Panc1 (cell line): ENCODE data around the gene HECA. TPM values are rescaled to one million over a fixed set of nuclear protein-coding genes. Genes with fewer than 3 reads are reported as not detected.

Experiments used
- ATAC-seq: fragments of 200-7000 bp; cut with Tn5 transposase; 2 replicates; pipeline ENCODE4 v1.9.1; 2020; ENCODE audit warnings: mild to moderate bottlenecking, moderate library complexity
- BruUV-seq: library from RNA; stranded (reverse); fragments of 400-500 nt; replicated peaks from 2 replicates; lab custom pipeline; 2021; lab: Mats Ljungman, UMichigan
- CTCF ChIA-PET: fragments of 300-600 bp; sonication (Branson Sonifier 250); formaldehyde crosslinking; loops from one replicate; lab custom pipeline; 2022; ENCODE audit warnings: antibody characterized with exemption; lab: Charles Lee
- POLR2A ChIA-PET: fragments of 300-600 bp; sonication (Branson Sonifier 250); formaldehyde crosslinking; loops from one replicate; lab custom pipeline; 2022; ENCODE audit warnings: antibody characterized with exemption; lab: Charles Lee
- DNase-seq: peaks from one replicate; pipeline ENCODE4 v3.0.0-alpha.2; 2010; ENCODE audit warnings: low read depth, low spot score
- H3K27ac ChIP-seq: 2 replicates; pipeline ENCODE4 v1.5.1; 2011; ENCODE audit warnings: mild to moderate bottlenecking, low read length, inconsistent platforms
- H3K27me3 ChIP-seq: fragments of 200-500 bp; sonication (Bioruptor generic); 2 replicates; pipeline ENCODE4 v1.6.0; 2014; ENCODE audit warnings: low read length, inconsistent platforms; ENCODE audit not compliant: control insufficient read depth, insufficient read depth
- H3K36me3 ChIP-seq: fragments of 200-500 bp; sonication (Bioruptor generic); 2 replicates; pipeline ENCODE4 v1.5.1; 2014; ENCODE audit warnings: inconsistent platforms, mild to moderate bottlenecking, low read length, moderate library complexity; ENCODE audit not compliant: control insufficient read depth, insufficient read depth
- H3K4me1 ChIP-seq: 2 replicates; pipeline ENCODE4 v1.5.1; 2011; ENCODE audit warnings: inconsistent platforms, mild to moderate bottlenecking, low read length, moderate library complexity; ENCODE audit not compliant: control insufficient read depth, insufficient read depth
- H3K4me3 ChIP-seq, 2 experiments: 2 replicates each; pipeline ENCODE4 v1.5.1; 2011 to 2012; ENCODE audit warnings: low read depth in 2 of 2, low read length in 2 of 2, mild to moderate bottlenecking in 2 of 2, inconsistent platforms in 1 of 2, moderate library complexity in 1 of 2
- H3K9me3 ChIP-seq: fragments of 200-500 bp; sonication (Bioruptor generic); 2 replicates; pipeline ENCODE4 v1.5.1; 2014; ENCODE audit warnings: low read depth, mild to moderate bottlenecking, inconsistent platforms, low read length, moderate library complexity; ENCODE audit not compliant: control insufficient read depth, insufficient read depth
- POLR2AphosphoS5 ChIP-seq: IDR thresholded peaks from 2 replicates; pipeline ENCODE4 v1.6.1; 2012; ENCODE audit warnings: mild to moderate bottlenecking, low read depth, low read length, moderate library complexity
- SIN3A ChIP-seq: IDR thresholded peaks from 2 replicates; pipeline ENCODE4 v1.6.1; 2012; ENCODE audit warnings: low read depth, mild to moderate bottlenecking, low read length, moderate library complexity, borderline replicate concordance; ENCODE audit not compliant: insufficient read depth
- TCF7L2 ChIP-seq: IDR thresholded peaks from 2 replicates; pipeline ENCODE4 v1.6.1; 2011; ENCODE audit warnings: mild to moderate bottlenecking, low read depth, low read length, inconsistent platforms
- in situ Hi-C: cut with HindIII; loops from 2 replicates; pipeline ENCODE4 v1.10.0; 2016; ENCODE audit warnings: low sequenced_read_pairs, low pct_unique_long_range_greater_than_20kb
- intact Hi-C: fragments of 100-400 bp; cut with micrococcal nuclease; formaldehyde crosslinking; loops from one replicate; pipeline ENCODE4 v1.10.0; 2022; ENCODE audit not compliant: unreplicated experiment
- total RNA-seq: library from RNA; stranded (reverse); gene quantifications from one replicate; pipeline ENCODE4 v1.2.1, GENCODE V29; 2021; ENCODE audit not compliant: unreplicated experiment
- TF ChIP-seq, protein P1 (sequence below): fragments of 450-650 bp; IDR thresholded peaks from 2 replicates; pipeline ENCODE4 v1.5.1; 2017; ENCODE audit warnings: mild to moderate bottlenecking
- TF ChIP-seq, protein P2 (sequence below), 2 experiments: IDR thresholded peaks; 2 replicates each; pipeline ENCODE4 v1.6.1; 2011 to 2012; ENCODE audit warnings: low read depth in 2 of 2, control low read depth in 1 of 2, low read length in 1 of 2, mild to moderate bottlenecking in 1 of 2, moderate library complexity in 1 of 2; ENCODE audit not compliant: insufficient read depth in 1 of 2

Gene HECA
- total RNA-seq, 1 experiment from 2014 or later: 3.9 TPM

DNA sequence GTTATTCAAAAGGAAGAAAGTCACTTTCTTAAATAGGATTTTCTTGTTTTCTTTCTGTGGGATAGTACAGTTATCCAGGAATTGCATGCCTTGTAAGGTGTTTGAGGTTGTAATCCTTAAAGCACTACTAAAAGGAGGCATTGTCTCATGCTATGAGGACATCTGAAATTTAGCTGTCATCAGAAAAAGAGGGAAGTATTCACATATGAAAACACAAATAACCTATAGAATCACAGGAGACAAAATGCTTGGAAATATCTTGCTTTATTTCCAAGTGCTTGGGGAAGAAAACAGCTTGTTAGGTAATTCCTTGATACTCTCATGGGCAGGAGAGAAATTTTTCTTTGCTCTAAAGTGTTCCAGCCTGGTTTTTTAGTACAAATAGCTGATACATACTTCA lies 40.1 kb downstream of the HECA start:
- ATAC-seq: no peak
- POLR2A ChIA-PET: no interaction called here
- BruUV-seq: no TSS peak

DNA sequence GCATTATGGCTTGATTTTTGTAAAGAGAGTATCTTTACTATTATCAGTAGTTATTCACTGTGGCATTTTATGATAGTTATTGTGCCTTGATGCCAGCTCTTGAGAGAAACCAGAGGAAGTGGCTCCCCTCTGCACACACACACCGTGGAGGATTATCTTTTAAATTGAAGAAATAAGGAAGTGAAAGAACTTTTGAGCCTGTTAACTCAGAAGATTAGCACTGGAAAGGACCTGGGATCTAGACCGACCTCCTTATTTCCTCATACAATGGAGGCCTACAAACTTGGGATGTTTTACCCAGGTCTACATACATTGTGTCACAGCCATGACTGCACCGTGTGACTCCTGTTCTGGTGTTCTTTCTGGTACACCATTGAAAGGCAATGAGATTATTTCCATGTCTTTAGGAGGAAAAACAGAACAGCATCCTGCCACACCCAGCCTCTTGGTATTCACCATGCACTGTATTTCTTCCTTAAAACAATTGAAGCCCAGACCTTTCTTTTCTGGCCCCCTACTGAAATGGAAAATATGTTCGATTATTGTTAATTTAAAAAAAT lies 40.6 kb downstream of the HECA start:
- no TSS peak for BruUV-seq
- in situ Hi-C loops (no loop called here), intact Hi-C loops (no loop called here)
- DNase-seq (no peak), ATAC-seq (no peak)
- CTCF ChIA-PET: no interaction called here
- TF ChIP-seq POLR2AphosphoS5: no peak
- TF ChIP-seq SIN3A: no peak
- TF ChIP-seq, protein P1, sequence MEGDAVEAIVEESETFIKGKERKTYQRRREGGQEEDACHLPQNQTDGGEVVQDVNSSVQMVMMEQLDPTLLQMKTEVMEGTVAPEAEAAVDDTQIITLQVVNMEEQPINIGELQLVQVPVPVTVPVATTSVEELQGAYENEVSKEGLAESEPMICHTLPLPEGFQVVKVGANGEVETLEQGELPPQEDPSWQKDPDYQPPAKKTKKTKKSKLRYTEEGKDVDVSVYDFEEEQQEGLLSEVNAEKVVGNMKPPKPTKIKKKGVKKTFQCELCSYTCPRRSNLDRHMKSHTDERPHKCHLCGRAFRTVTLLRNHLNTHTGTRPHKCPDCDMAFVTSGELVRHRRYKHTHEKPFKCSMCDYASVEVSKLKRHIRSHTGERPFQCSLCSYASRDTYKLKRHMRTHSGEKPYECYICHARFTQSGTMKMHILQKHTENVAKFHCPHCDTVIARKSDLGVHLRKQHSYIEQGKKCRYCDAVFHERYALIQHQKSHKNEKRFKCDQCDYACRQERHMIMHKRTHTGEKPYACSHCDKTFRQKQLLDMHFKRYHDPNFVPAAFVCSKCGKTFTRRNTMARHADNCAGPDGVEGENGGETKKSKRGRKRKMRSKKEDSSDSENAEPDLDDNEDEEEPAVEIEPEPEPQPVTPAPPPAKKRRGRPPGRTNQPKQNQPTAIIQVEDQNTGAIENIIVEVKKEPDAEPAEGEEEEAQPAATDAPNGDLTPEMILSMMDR: no peak
- TF ChIP-seq, protein P2, sequence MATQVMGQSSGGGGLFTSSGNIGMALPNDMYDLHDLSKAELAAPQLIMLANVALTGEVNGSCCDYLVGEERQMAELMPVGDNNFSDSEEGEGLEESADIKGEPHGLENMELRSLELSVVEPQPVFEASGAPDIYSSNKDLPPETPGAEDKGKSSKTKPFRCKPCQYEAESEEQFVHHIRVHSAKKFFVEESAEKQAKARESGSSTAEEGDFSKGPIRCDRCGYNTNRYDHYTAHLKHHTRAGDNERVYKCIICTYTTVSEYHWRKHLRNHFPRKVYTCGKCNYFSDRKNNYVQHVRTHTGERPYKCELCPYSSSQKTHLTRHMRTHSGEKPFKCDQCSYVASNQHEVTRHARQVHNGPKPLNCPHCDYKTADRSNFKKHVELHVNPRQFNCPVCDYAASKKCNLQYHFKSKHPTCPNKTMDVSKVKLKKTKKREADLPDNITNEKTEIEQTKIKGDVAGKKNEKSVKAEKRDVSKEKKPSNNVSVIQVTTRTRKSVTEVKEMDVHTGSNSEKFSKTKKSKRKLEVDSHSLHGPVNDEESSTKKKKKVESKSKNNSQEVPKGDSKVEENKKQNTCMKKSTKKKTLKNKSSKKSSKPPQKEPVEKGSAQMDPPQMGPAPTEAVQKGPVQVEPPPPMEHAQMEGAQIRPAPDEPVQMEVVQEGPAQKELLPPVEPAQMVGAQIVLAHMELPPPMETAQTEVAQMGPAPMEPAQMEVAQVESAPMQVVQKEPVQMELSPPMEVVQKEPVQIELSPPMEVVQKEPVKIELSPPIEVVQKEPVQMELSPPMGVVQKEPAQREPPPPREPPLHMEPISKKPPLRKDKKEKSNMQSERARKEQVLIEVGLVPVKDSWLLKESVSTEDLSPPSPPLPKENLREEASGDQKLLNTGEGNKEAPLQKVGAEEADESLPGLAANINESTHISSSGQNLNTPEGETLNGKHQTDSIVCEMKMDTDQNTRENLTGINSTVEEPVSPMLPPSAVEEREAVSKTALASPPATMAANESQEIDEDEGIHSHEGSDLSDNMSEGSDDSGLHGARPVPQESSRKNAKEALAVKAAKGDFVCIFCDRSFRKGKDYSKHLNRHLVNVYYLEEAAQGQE (IDR thresholded peaks at IDR 0.05; ENCODE audit: insufficient read depth in 1 of 2, low read depth in 2 of 2, low read length in 1 of 2): no peak
- TF ChIP-seq TCF7L2: no peak
- Histone ChIP-seq H3K27me3 (no peaks in the 10 kb centered on the region), H3K27ac (no peak overlapping the region), H3K9me3 (no peaks in the 10 kb centered on the region), H3K4me1 (no peaks in the 10 kb centered on the region), H3K4me3 (no peak overlapping the region), H3K36me3 (no peaks in the 10 kb centered on the region)
- POLR2A ChIA-PET: no interaction called here

More for the DNA sequence above, 40.1 kb downstream of the HECA start:
- no peaks in the 10 kb centered on the region for H3K27me3 ChIP-seq
- intact Hi-C loops: no loop called here
- no peaks in the 10 kb centered on the region for H3K9me3 ChIP-seq
- no peak for TF ChIP-seq SIN3A
- TF ChIP-seq, protein P2 (IDR thresholded peaks at IDR 0.05; ENCODE audit: insufficient read depth in 1 of 2, low read depth in 2 of 2, low read length in 1 of 2): no peak
- no peak for TF ChIP-seq TCF7L2
- no peak for TF ChIP-seq POLR2AphosphoS5
- TF ChIP-seq, protein P1: no peak
- in situ Hi-C loops: no loop called here
- DNase-seq: no peak
- no peaks in the 10 kb centered on the region for H3K4me1 ChIP-seq
- no peaks in the 10 kb centered on the region for H3K36me3 ChIP-seq
- CTCF ChIA-PET: no interaction called here
- H3K4me3 ChIP-seq: no peak overlapping the region
- H3K27ac ChIP-seq: no peak overlapping the region
